Measurements from ENCODE around the gene CNPY3.

The CNPY3 gene

GRCh38 chr6:42961020-42961470 is 31.8 kb downstream of the CNPY3 start:
- DNase-seq = no peak

GRCh38 chr6:42962096-42962495 is 32.8 kb downstream of the CNPY3 start:
- DNase-seq = no peak

GRCh38 chr6:42962502-42963178 is 33.4 kb downstream of the CNPY3 start:
- no peak for DNase-seq

GRCh38 chr6:42963179-42963854 is 34.0 kb downstream of the CNPY3 start:
- DNase-seq = no peak

- DNase-seq = peak; percentile 60 to 76
These were observed 34.8 kb downstream of the CNPY3 start for GRCh38 chr6:42963855-42964605.

- DNase-seq = no peak
These were observed 37.3 kb downstream of the CNPY3 start for GRCh38 chr6:42966571-42966970.

- DNase-seq = no peak
These were observed 37.9 kb downstream of the CNPY3 start for GRCh38 chr6:42967228-42967627.

- no peak for DNase-seq
These were observed 38.9 kb downstream of the CNPY3 start for GRCh38 chr6:42968126-42968701.

- no peak for DNase-seq
These were observed 39.5 kb downstream of the CNPY3 start for GRCh38 chr6:42968783-42969182.

- DNase-seq = no peak
These were observed 40.2 kb downstream of the CNPY3 start for GRCh38 chr6:42969431-42969830.

- no peak for DNase-seq
These were observed 40.7 kb downstream of the CNPY3 start for GRCh38 chr6:42969934-42970333.

GRCh38 chr6:42970871-42971612 is 41.8 kb downstream of the CNPY3 start:
- peak; percentile 33 to 41 for DNase-seq

GRCh38 chr6:42971746-42972327 is 42.6 kb downstream of the CNPY3 start:
- DNase-seq = no peak

GRCh38 chr6:42973926-42974325 is 44.6 kb downstream of the CNPY3 start:
- DNase-seq = no peak

- DNase-seq = no peak
These were observed 45.7 kb downstream of the CNPY3 start for GRCh38 chr6:42974919-42975505.

GRCh38 chr6:42978487-42978838 is 49.2 kb downstream of the CNPY3 start:
- no peak for DNase-seq

GRCh38 chr6:42978839-42979522 is 49.7 kb downstream of the CNPY3 start, which contains the start of gene PEX6:
TSS of gene PEX6 (minus strand) at chr6:42979181. CDS start at chr6:42979150, 31 bp downstream.
- DNase-seq = peak; percentile 94

GRCh38 chr6:42979523-42980177 is 50.4 kb downstream of the CNPY3 start:
- DNase-seq = peak; percentile 64 to 65

GRCh38 chr6:42981836-42982235 is 52.6 kb downstream of the CNPY3 start:
- no peak for DNase-seq

Measured in Kasumi-1 (cell line).